CD14-positive monocyte (primary cell): ENCODE data around the gene ELF4. TPM values are rescaled to one million over a fixed set of nuclear protein-coding genes. Genes with fewer than 3 reads are reported as not detected.
A peak's percentile ranks its signal among the peaks of the same experiment; 100 is the strongest.

Source experiments
- DNase-seq, 3 donors: peaks; one replicate each; pipeline ENCODE4 v3.0.0-alpha.2; 2011 to 2022
- H2AFZ ChIP-seq: 2 replicates; pipeline ENCODE4 v1.6.0; 2012; ENCODE audit warnings: mild to moderate bottlenecking, low read depth, low read length, inconsistent platforms; ENCODE audit not compliant: insufficient read depth, poor library complexity, severe bottlenecking
- H3K27ac ChIP-seq, 2 donors: 1 replicate in 1 of 2; 2 replicates in 1 of 2; pipeline ENCODE4 v1.5.1; 2012 to 2013; ENCODE audit warnings: low read length in 2 of 2, control low read depth in 1 of 2, inconsistent platforms in 1 of 2, low read depth in 1 of 2, mild to moderate bottlenecking in 1 of 2
- H3K27me3 ChIP-seq, 2 donors: one replicate each; pipeline versions ENCODE4 v1.6.0 to v1.6.1; 2011 to 2013; ENCODE audit warnings: low read length in 2 of 2; ENCODE audit not compliant: control insufficient read depth in 2 of 2, insufficient read depth in 2 of 2
- H3K36me3 ChIP-seq, 2 donors: replicated peaks in 1 of 2; 1 replicate in 1 of 2; 2 replicates in 1 of 2; pipeline versions ENCODE4 v1.5.1 to v1.6.1; 2012 to 2013; ENCODE audit warnings: low read length in 2 of 2, control low read depth in 1 of 2, inconsistent platforms in 1 of 2, mild to moderate bottlenecking in 1 of 2; ENCODE audit not compliant: insufficient read depth in 2 of 2, control insufficient read depth in 1 of 2
- H3K4me1 ChIP-seq, 2 donors: 1 replicate in 1 of 2; 2 replicates in 1 of 2; pipeline versions ENCODE4 v1.5.1 to v1.6.1; 2012 to 2013; ENCODE audit warnings: low read length in 2 of 2, control low read depth in 1 of 2, inconsistent platforms in 1 of 2, mild to moderate bottlenecking in 1 of 2, moderate library complexity in 1 of 2; ENCODE audit not compliant: insufficient read depth in 2 of 2, control insufficient read depth in 1 of 2
- H3K4me2 ChIP-seq: replicated peaks from 2 replicates; pipeline ENCODE3; 2012; ENCODE audit warnings: low read length, moderate library complexity, mild to moderate bottlenecking; ENCODE audit not compliant: poor library complexity, severe bottlenecking; ENCODE audit errors: extremely low read depth
- H3K4me3 ChIP-seq, 3 experiments: fragments of 200-600 bp in 1 of 3; sonication (generic) in 1 of 3; replicated peaks in 1 of 3; 1 replicate in 2 of 3; 2 replicates in 1 of 3; pipeline ENCODE4 v1.5.1; 2011 to 2013; ENCODE audit warnings: low read length in 3 of 3, mild to moderate bottlenecking in 3 of 3, control low read depth in 2 of 3, low read depth in 2 of 3, inconsistent platforms in 1 of 3, moderate library complexity in 1 of 3
- H3K79me2 ChIP-seq: 2 replicates; pipeline ENCODE4 v1.6.0; 2012; ENCODE audit warnings: mild to moderate bottlenecking, control low read depth, inconsistent platforms, low read length, moderate library complexity; ENCODE audit not compliant: insufficient read depth
- H3K9ac ChIP-seq: 2 replicates; pipeline ENCODE4 v1.6.0; 2017; ENCODE audit warnings: low read length, mild to moderate bottlenecking; ENCODE audit not compliant: insufficient read depth, poor library complexity, severe bottlenecking
- H3K9me3 ChIP-seq, 2 donors: replicated peaks in 1 of 2; 1 replicate in 1 of 2; 2 replicates in 1 of 2; pipeline versions ENCODE4 v1.5.1 to v1.6.1; 2012 to 2013; ENCODE audit warnings: low read length in 2 of 2, control low read depth in 1 of 2; ENCODE audit not compliant: control insufficient read depth in 1 of 2, insufficient read depth in 1 of 2
- H4K20me1 ChIP-seq: 2 replicates; pipeline ENCODE4 v1.6.0; 2012; ENCODE audit warnings: mild to moderate bottlenecking, low read length, control low read depth, moderate library complexity; ENCODE audit not compliant: insufficient read depth
- H3K27ac Mint-ChIP-seq, 7 donors: one replicate each; pipeline ENCODE4 v1.8.0; 2020; ENCODE audit warnings: mild to moderate bottlenecking in 7 of 7, mixed read lengths in 7 of 7, moderate library complexity in 6 of 7, inconsistent platforms in 2 of 7
- H3K27me3 Mint-ChIP-seq, 3 donors: one replicate each; pipeline ENCODE4 v1.8.0; 2021 to 2022; ENCODE audit warnings: low read depth in 3 of 3, mild to moderate bottlenecking in 3 of 3, mixed read lengths in 3 of 3, moderate library complexity in 3 of 3, inconsistent platforms in 1 of 3
- H3K36me3 Mint-ChIP-seq, 2 donors: one replicate each; pipeline ENCODE4 v1.8.0; 2020; ENCODE audit warnings: mixed read lengths in 2 of 2, inconsistent platforms in 1 of 2, mild to moderate bottlenecking in 1 of 2
- H3K4me1 Mint-ChIP-seq: one replicate; pipeline ENCODE4 v1.8.0; 2020; ENCODE audit warnings: mild to moderate bottlenecking, mixed read lengths
- H3K4me3 Mint-ChIP-seq, 2 donors: one replicate each; pipeline ENCODE4 v1.8.0; 2020; ENCODE audit warnings: mild to moderate bottlenecking in 2 of 2, mixed read lengths in 2 of 2, moderate library complexity in 1 of 2
- H3K9me3 Mint-ChIP-seq, 7 donors: one replicate each; pipeline ENCODE4 v1.8.0; 2020 to 2022; ENCODE audit warnings: mixed read lengths in 7 of 7, mild to moderate bottlenecking in 6 of 7, moderate library complexity in 6 of 7, inconsistent platforms in 2 of 7
- CTCF ChIP-seq: fragments of 200-600 bp; IDR thresholded peaks from one replicate; pipeline ENCODE4 v1.8.0; 2022; ENCODE audit warnings: antibody characterized with exemption, mild to moderate bottlenecking
- WGBS: methylation state at CpG from one replicate; pipeline ENCODE4 v1.1.5; 2013; ENCODE audit warnings: missing lambda C conversion rate; ENCODE audit not compliant: insufficient coverage; 5-methylcytosine and 5-hydroxymethylcytosine counted together
- intact Hi-C, 2 donors: fragments of 100-400 bp; cut with micrococcal nuclease; formaldehyde crosslinking; loops; one replicate each; pipeline versions ENCODE4 v1.15.0 to v1.15.1; 2023
- polyA plus RNA-seq, 3 donors: library from polyadenylated mRNA; depleted of rRNA in 1 of 3; unstranded in 2 of 3; stranded (reverse) in 1 of 3; fragments of 300-500 nt in 2 of 3; fragments of >200 nt in 1 of 3; fragmentation: Illumina TruSeq in 2 of 3; gene quantifications; 1 replicate in 2 of 3; 2 replicates in 1 of 3; pipeline ENCODE4 v1.2.3, GENCODE V29; 2012 to 2021

The ELF4 gene
- polyA plus RNA-seq, 3 donors, result 10.4 to 68.6 (median 20.5) TPM

DNA sequence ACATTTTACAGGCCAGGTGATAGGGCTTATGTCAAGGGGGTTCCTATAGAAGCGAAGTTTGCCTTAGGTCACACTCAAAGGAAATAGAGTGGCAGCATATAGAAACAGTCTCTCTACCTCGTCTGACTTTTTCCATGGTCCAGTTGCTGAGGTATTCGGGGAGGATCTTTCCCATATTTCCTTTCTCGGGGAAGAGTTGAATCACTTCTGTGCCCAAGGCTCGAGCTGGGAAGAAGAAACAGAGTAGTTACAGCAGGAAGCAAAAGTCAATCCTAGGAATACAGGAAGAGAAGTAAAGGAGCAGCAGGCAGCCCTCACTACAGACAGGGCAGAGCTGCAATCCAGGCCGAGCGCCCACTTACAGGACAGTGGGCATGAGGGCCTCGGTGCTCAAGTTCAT is 26.7 kb upstream of the ELF4 start:
- Mint-ChIP-seq H3K27me3 (peaks cover 0 to 2% (median 0%) of the 10 kb centered on the region in 3 donors), H3K27ac (no peak overlapping the region), H3K36me3 (peaks cover 48 to 65% of the 10 kb centered on the region in 2 donors), H3K9me3 (no peaks in the 10 kb centered on the region), H3K4me1 (no peaks in the 10 kb centered on the region), H3K4me3 (no peak overlapping the region)
- TF ChIP-seq CTCF, result no peak
- H3K27me3 ChIP-seq, result no peaks in the 10 kb centered on the region
- H4K20me1 ChIP-seq, result no peaks in the 10 kb centered on the region
- no peaks in the 10 kb centered on the region for H3K9me3 ChIP-seq
- no CpG with 5 or more reads among the region's 8 CpGs for whole genome bisulfite sequencing
- no peak overlapping the region for H3K4me3 ChIP-seq
- no peaks in the 10 kb centered on the region for H3K4me1 ChIP-seq
- no peak overlapping the region for H3K27ac ChIP-seq
- H3K9ac ChIP-seq, result no peak overlapping the region
- H3K4me2 ChIP-seq, result no peak overlapping the region
- intact Hi-C loops, result loop anchor here in 1 of 2 donors (10.0 kb wide), 1 partner anchor 58 kb away; no protein-coding TSS in a partner anchor
- H2AFZ ChIP-seq, result no peak overlapping the region
- no peak for DNase-seq
- H3K36me3 ChIP-seq, result peaks cover 47 to 78% of the 10 kb centered on the region in 2 donors
- H3K79me2 ChIP-seq, result no peaks in the 10 kb centered on the region

DNA sequence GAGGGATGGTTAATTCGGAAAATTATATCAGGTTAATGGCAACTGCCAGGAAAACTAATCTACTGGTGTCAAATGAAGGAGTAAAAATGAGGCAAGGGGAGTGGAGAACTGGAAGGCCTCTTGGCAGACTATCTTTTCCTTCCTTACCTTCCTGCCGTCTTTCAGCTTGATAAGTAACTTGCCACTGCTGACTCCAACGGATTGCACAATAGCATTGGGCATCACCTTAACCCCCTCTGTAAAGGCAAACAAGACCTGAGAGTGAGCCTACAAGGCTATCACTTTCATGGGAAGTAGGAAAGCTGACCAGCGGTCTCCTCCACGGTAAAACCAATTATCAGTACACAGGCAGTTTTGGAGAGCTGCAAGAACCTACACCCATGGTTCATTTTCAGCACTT is 26.2 kb upstream of the ELF4 start:
- intact Hi-C loops, result loop anchor here in 1 of 2 donors (10.0 kb wide), 1 partner anchor 58 kb away; no protein-coding TSS in a partner anchor
- no peak for DNase-seq
- H2AFZ ChIP-seq, result no peak overlapping the region
- no peak overlapping the region for H3K27ac ChIP-seq
- Mint-ChIP-seq H3K27ac (peak overlapping the region in 3 of 7 donors; percentile 17 to 61 (median 26)), H3K4me3 (no peak overlapping the region), H3K27me3 (peaks cover 0 to 4% (median 0%) of the 10 kb centered on the region in 3 donors), H3K4me1 (no peaks in the 10 kb centered on the region), H3K9me3 (no peaks in the 10 kb centered on the region), H3K36me3 (peaks cover 45 to 67% of the 10 kb centered on the region in 2 donors)
- H3K36me3 ChIP-seq, result peaks cover 48 to 78% of the 10 kb centered on the region in 2 donors
- no peaks in the 10 kb centered on the region for H3K4me1 ChIP-seq
- no peaks in the 10 kb centered on the region for H4K20me1 ChIP-seq
- no peaks in the 10 kb centered on the region for H3K27me3 ChIP-seq
- H3K79me2 ChIP-seq, result no peaks in the 10 kb centered on the region
- H3K9ac ChIP-seq, result no peak overlapping the region
- WGBS, result no CpG with 5 or more reads among the region's 5 CpGs
- H3K9me3 ChIP-seq, result no peaks in the 10 kb centered on the region
- TF ChIP-seq CTCF, result no peak
- H3K4me3 ChIP-seq, result no peak overlapping the region
- H3K4me2 ChIP-seq, result no peak overlapping the region
